ENCODE results near the gene RPP25. TPM values are rescaled to one million over a fixed set of nuclear protein-coding genes. Genes with fewer than 3 reads are reported as not detected.

RPP25 gene
- total and polyA plus RNA-seq, 2 of the 13 experiments (the other 11 are each of a cell fraction or from before 2014, with no cell fraction given), result 0.05 to 0.11 TPM

DNA sequence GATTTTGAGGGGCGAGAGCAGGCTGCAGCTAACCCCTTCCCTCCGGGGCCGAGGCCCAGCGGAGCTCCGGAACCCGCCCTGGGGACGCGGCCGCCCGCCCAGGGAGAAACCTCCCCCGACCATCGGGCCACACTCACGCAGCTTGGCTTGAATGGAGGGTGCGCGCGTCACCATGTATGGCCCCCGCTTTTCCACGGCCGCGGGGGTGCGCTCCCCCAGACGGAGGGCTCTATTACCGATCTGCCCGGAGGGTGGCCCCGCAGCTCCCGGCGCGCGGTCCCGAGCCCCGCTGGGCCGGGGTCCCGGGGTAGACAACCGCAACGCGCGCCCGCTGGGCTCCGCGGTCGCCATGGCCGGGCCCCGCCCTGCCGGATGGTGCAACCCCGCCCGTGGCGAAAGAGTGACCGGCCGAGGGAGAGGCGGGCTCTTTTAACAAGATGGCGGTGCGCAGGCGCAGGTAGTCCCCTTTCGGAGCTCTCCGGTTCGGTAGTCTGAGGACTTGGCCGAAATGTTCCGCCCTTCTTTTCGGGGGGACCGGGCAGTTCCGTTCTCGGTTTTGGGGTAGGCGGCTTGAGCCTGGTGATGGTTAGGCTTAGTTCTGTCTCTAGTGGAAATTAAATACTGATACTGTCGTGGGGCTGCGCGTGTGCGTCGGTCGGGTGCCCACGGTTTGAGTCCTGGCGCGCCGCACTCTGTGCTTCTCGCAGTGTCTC lies 50.0 kb downstream of the RPP25 start, which contains the start of gene FAM219B (continued):
- no peak for TF ChIP-seq FOXK1 (CRISPR knock-in tag; IDR thresholded peaks at IDR 0.05; ENCODE audit: borderline replicate concordance, low read depth)
- TF ChIP-seq CENPBD1 (CRISPR knock-in tag; IDR thresholded peaks at IDR 0.05; ENCODE audit: borderline replicate concordance, low read depth), result no peak
- TF ChIP-seq FOSL2 (CRISPR knock-in tag; IDR thresholded peaks at IDR 0.05), result peak; percentile 17; the same call in 1 of the 2 replicates
- no peak for TF ChIP-seq E2F2 (CRISPR knock-in tag; IDR thresholded peaks at IDR 0.05; ENCODE audit: borderline replicate concordance)
- TF ChIP-seq ZMYM4 (CRISPR knock-in tag; IDR thresholded peaks at IDR 0.05), result peak; percentile 30; the same call in 1 of the 2 replicates
- TF ChIP-seq SNAPC2 (CRISPR knock-in tag; IDR thresholded peaks at IDR 0.05), result no peak; the same call in 1 of the 2 replicates
- peak; percentile 47; the same call in 1 of the 2 replicates for TF ChIP-seq ZFP1 (CRISPR knock-in tag; IDR thresholded peaks at IDR 0.05)
- 0 out of 2 replicates have a peak, but pooled peaks have one; percentile 10 for TF ChIP-seq GABPA (IDR thresholded peaks at IDR 0.05; ENCODE audit: low read depth, low read length)
- TF ChIP-seq GABPA (CRISPR knock-in tag; IDR thresholded peaks at IDR 0.05; ENCODE audit: low read depth), result peak; percentile 35; the same call in 1 of the 2 replicates
- TF ChIP-seq NFIB (CRISPR knock-in tag; IDR thresholded peaks at IDR 0.05; ENCODE audit: borderline replicate concordance), result no peak
- TF ChIP-seq ZC3H13 (CRISPR knock-in tag; IDR thresholded peaks at IDR 0.05), result no peak
- TF ChIP-seq ZBTB40 (IDR thresholded peaks at IDR 0.05), result no peak
- TF ChIP-seq ZBTB40 (CRISPR knock-in tag; IDR thresholded peaks at IDR 0.05), result no peak
- no peak for TF ChIP-seq FOXK2 (IDR thresholded peaks at IDR 0.05)
- no peak for TF ChIP-seq TAF15 (IDR thresholded peaks at IDR 0.05; ENCODE audit: low read depth, low read length, poor library complexity, severe bottlenecking)
- 0 out of 2 replicates have a peak, but pooled peaks have one; percentile 45 for TF ChIP-seq TP53 (CRISPR knock-in tag; conservative IDR thresholded peaks at IDR 0.05)
- TF ChIP-seq ZNF34 (CRISPR knock-in tag; IDR thresholded peaks at IDR 0.05; ENCODE audit: borderline replicate concordance), result no peak
- no peak for TF ChIP-seq SNRNP70 (IDR thresholded peaks at IDR 0.05; ENCODE audit: low read depth, low read length)
- TF ChIP-seq MED1 (CRISPR knock-in tag; IDR thresholded peaks at IDR 0.05), result no peak
- TF ChIP-seq CC2D1A (CRISPR knock-in tag; IDR thresholded peaks at IDR 0.05), result no peak
- peak in 1 of 2 experiments; percentile 34; a peak in 1 of 4 replicates for TF ChIP-seq KLF16 (CRISPR knock-in tag; IDR thresholded peaks at IDR 0.05)

Data from HepG2 (cell line).